CD4-positive, alpha-beta T cell (primary cell): ENCODE measurements around the gene OR52M1. TPM values are rescaled to one million over a fixed set of nuclear protein-coding genes. Genes with fewer than 3 reads are reported as not detected.

ENCODE experiments used
- ATAC-seq: fragments of 200-7000 bp; cut with Tn5 transposase; one replicate; pipeline ENCODE4 v1.10.0; 2022; ENCODE audit warnings: mild to moderate bottlenecking; ENCODE audit not compliant: poor library complexity
- CTCF ChIA-PET: fragments of 350-600 bp; sonication (Branson Sonifier 250); formaldehyde crosslinking; loops from one replicate; lab custom pipeline; 2021; ENCODE audit warnings: antibody characterized with exemption, inconsistent platforms; lab: Charles Lee
- POLR2A ChIA-PET: fragments of 350-600 bp; sonication (Branson Sonifier 250); formaldehyde crosslinking; loops from one replicate; lab custom pipeline; 2021; ENCODE audit warnings: antibody characterized with exemption, inconsistent platforms; lab: Charles Lee
- DNase-seq, 14 experiments: peaks; one replicate each; pipeline ENCODE4 v3.0.0-alpha.2; 2013 to 2020; ENCODE audit warnings: mixed read lengths in 2 of 14
- H3K27ac ChIP-seq, 2 donors: one replicate each; pipeline versions ENCODE4 v1.5.1 to v1.7.0; 2013; ENCODE audit warnings: low read length in 2 of 2, low read depth in 1 of 2, mild to moderate bottlenecking in 1 of 2
- H3K27me3 ChIP-seq, 2 experiments: 1 replicate in 1 of 2; 2 replicates in 1 of 2; pipeline versions ENCODE4 v1.6.1 to v1.7.0; 2013; ENCODE audit warnings: low read length in 2 of 2, control low read depth in 1 of 2, mild to moderate bottlenecking in 1 of 2, moderate library complexity in 1 of 2; ENCODE audit not compliant: insufficient read depth in 2 of 2, control insufficient read depth in 1 of 2
- H3K36me3 ChIP-seq: one replicate; pipeline ENCODE4 v1.6.1; 2013; ENCODE audit warnings: low read length, control low read depth; ENCODE audit not compliant: insufficient read depth
- H3K4me1 ChIP-seq: one replicate; pipeline ENCODE4 v1.6.1; 2013; ENCODE audit warnings: low read length, control low read depth; ENCODE audit not compliant: insufficient read depth
- H3K4me3 ChIP-seq: one replicate; pipeline ENCODE4 v1.5.1; 2013; ENCODE audit warnings: mild to moderate bottlenecking, low read length, moderate library complexity
- H3K9me3 ChIP-seq, 2 experiments: 1 replicate in 1 of 2; 2 replicates in 1 of 2; pipeline versions ENCODE4 v1.6.1 to v1.7.0; 2013; ENCODE audit warnings: low read length in 2 of 2, mild to moderate bottlenecking in 2 of 2, control low read depth in 1 of 2, moderate library complexity in 1 of 2; ENCODE audit not compliant: control insufficient read depth in 1 of 2, insufficient read depth in 1 of 2
- H3K27ac Mint-ChIP-seq: one replicate; pipeline ENCODE4 v1.8.0; 2020; ENCODE audit warnings: mixed read lengths
- H3K27me3 Mint-ChIP-seq: one replicate; pipeline ENCODE4 v1.8.0; 2021; ENCODE audit warnings: mixed read lengths
- H3K36me3 Mint-ChIP-seq: one replicate; pipeline ENCODE4 v1.8.0; 2021; ENCODE audit warnings: low read depth, mixed read lengths
- H3K4me1 Mint-ChIP-seq: one replicate; pipeline ENCODE4 v1.8.0; 2021; ENCODE audit warnings: low read depth, mixed read lengths
- H3K4me3 Mint-ChIP-seq: one replicate; pipeline ENCODE4 v1.8.0; 2020; ENCODE audit warnings: mild to moderate bottlenecking, mixed read lengths
- H3K9me3 Mint-ChIP-seq: one replicate; pipeline ENCODE4 v1.8.0; 2020; ENCODE audit warnings: mixed read lengths
- CTCF ChIP-seq: fragments of 200-600 bp; IDR thresholded peaks from one replicate; pipeline ENCODE4 v1.8.0; 2022; ENCODE audit warnings: antibody characterized with exemption, mild to moderate bottlenecking
- intact Hi-C, 2 experiments: fragments of 100-400 bp; cut with DNase I in 1 of 2; cut with micrococcal nuclease in 1 of 2; formaldehyde crosslinking; loops; one replicate each; pipeline versions ENCODE4 v1.15.1 to v1.9.0; 2023 to 2025; cut with DNase I, micrococcal nuclease
- polyA plus RNA-seq, 2 donors: library from polyadenylated mRNA; unstranded; fragments of 120-200 nt; gene quantifications; one replicate each; pipeline ENCODE4 v1.2.1, GENCODE V29; 2013
- total RNA-seq, 174 experiments: library from RNA in 2 of 174; stranded (reverse) in 2 of 174; gene quantifications; one replicate each; pipeline ENCODE4 v1.2.3 and lab custom pipeline; 2021 to 2026

Gene OR52M1
- total RNA-seq (not detected), total RNA-seq (lab: John Stamatoyannopoulos, UW) (0 to 0.04 (median 0) reads per million in 172 experiments)
- not detected for polyA plus RNA-seq (2013, experiment 1 of 2)
- not detected for polyA plus RNA-seq (2013, experiment 2 of 2)

GRCh38 chr11:4544891-4545290, at the start of gene OR52M1:
OR52M1 (plus strand) TSS chr11:4545191; CDS start chr11:4545191, 0 bp downstream.
- no peaks in the 10 kb centered on the region for H3K27me3 ChIP-seq
- no peak within 1 kb of the TSS for H3K27ac ChIP-seq
- H3K4me3 ChIP-seq: no peak within 1 kb of the TSS
- Mint-ChIP-seq H3K4me3 (no peak within 1 kb of the TSS), H3K36me3 (no peaks in the 10 kb centered on the region), H3K4me1 (no peaks in the 10 kb centered on the region), H3K9me3 (no peaks in the 10 kb centered on the region), H3K27me3 (peaks cover 19% of the 10 kb centered on the region), H3K27ac (no peak within 1 kb of the TSS)
- ATAC-seq (no peak), DNase-seq (no peak)
- ChIA-PET CTCF (interaction anchor here (2.9 kb wide), 1 partner anchor 357 kb away, joined by 11 read pairs; no protein-coding TSS in a partner anchor), POLR2A (no interaction called here)
- no peak for TF ChIP-seq CTCF
- H3K9me3 ChIP-seq: no peaks in the 10 kb centered on the region
- H3K4me1 ChIP-seq: no peaks in the 10 kb centered on the region
- no peaks in the 10 kb centered on the region for H3K36me3 ChIP-seq
- intact Hi-C loops: no loop called here

- H3K4me1 ChIP-seq: no peaks in the 10 kb centered on the region
- intact Hi-C loops: no loop called here
- H3K36me3 ChIP-seq: no peaks in the 10 kb centered on the region
- no peak overlapping the region for H3K4me3 ChIP-seq
- Mint-ChIP-seq H3K27me3 (peaks cover 33% of the 10 kb centered on the region), H3K4me3 (no peak overlapping the region), H3K36me3 (no peaks in the 10 kb centered on the region), H3K4me1 (no peaks in the 10 kb centered on the region), H3K27ac (no peak overlapping the region), H3K9me3 (no peaks in the 10 kb centered on the region)
- peaks cover 0 to 3% of the 10 kb centered on the region in 2 experiments for H3K27me3 ChIP-seq
- DNase-seq (no peak), ATAC-seq (no peak)
- H3K27ac ChIP-seq: no peak overlapping the region
- CTCF ChIA-PET: interaction anchor here (1.4 to 4.6 kb wide), 2 partner anchors 308 kb away, joined by 4 to 36 read pairs; no protein-coding TSS in a partner anchor
- no peak for TF ChIP-seq CTCF
- POLR2A ChIA-PET: no interaction called here
- H3K9me3 ChIP-seq: no peaks in the 10 kb centered on the region
These were observed 49.5 kb upstream of the OR52M1 start for GRCh38 chr11:4495487-4495886.

- no peaks in the 10 kb centered on the region for H3K4me1 Mint-ChIP-seq
- no peak overlapping the region for H3K4me3 Mint-ChIP-seq
- DNase-seq (no peak), ATAC-seq (no peak)
- no peak overlapping the region for H3K4me3 ChIP-seq
- intact Hi-C loops: no loop called here
- H3K9me3 ChIP-seq: no peaks in the 10 kb centered on the region
- H3K27ac ChIP-seq: no peak overlapping the region
- H3K27me3 Mint-ChIP-seq: peaks cover 33% of the 10 kb centered on the region
- no peaks in the 10 kb centered on the region for H3K4me1 ChIP-seq
- no peaks in the 10 kb centered on the region for H3K36me3 ChIP-seq
- H3K27ac Mint-ChIP-seq: no peak overlapping the region
- POLR2A ChIA-PET: no interaction called here
- CTCF ChIA-PET: interaction anchor here (1.4 kb wide), 1 partner anchor 309 kb away, joined by 4 read pairs; no protein-coding TSS in a partner anchor
- TF ChIP-seq CTCF: no peak
- H3K36me3 Mint-ChIP-seq: no peaks in the 10 kb centered on the region
- no peaks in the 10 kb centered on the region for H3K9me3 Mint-ChIP-seq
- peaks cover 0 to 3% of the 10 kb centered on the region in 2 experiments for H3K27me3 ChIP-seq
These were observed 49.0 kb upstream of the OR52M1 start for GRCh38 chr11:4495986-4496385.
